A172 (cell line): ENCODE results near the gene P3H3. TPM values are rescaled to one million over a fixed set of nuclear protein-coding genes. Genes with fewer than 3 reads are reported as not detected.
"Not testable (repeated sequence)": the region's sequence is repeated elsewhere in the genome, so short reads cannot be mapped to it uniquely, and the experiment has no call there.

Source experiments
- DNase-seq: peaks from one replicate; pipeline ENCODE4 v3.0.0-alpha.2; 2015; ENCODE audit warnings: low spot score
- total RNA-seq: library from RNA; depleted of rRNA; stranded (reverse); fragments of >200 nt; shearing (Covaris generic); gene quantifications from 2 replicates; pipeline ENCODE4 v1.2.3, GENCODE V29; 2014; rRNA removed

Gene P3H3
- total RNA-seq, 1 experiment from 2014 or later, result 6.9 TPM

GRCh38 chr12:6888360-6888759 is 60.2 kb downstream of the P3H3 start:
- DNase-seq, result no peak

GRCh38 chr12:6888794-6889193 is 60.6 kb downstream of the P3H3 start:
- not testable (repeated sequence) for DNase-seq

Other genes starting within 250 kb of the P3H3 start
- 164 and 201 TPM in 2 replicates for gene CHD4, start 221.0 kb upstream of the P3H3 start, total RNA-seq
- 2.5 TPM in 2 replicates for gene LPAR5, start 192.4 kb upstream of the P3H3 start, total RNA-seq
- 0.65 TPM in 1 of 2 replicates, not detected in the other for gene ACRBP, start 181.0 kb upstream of the P3H3 start, total RNA-seq
- gene ING4, start 165.3 kb upstream of the P3H3 start, total RNA-seq, result 23.7 and 27.4 TPM in 2 replicates
- gene ZNF384, start 139.0 kb upstream of the P3H3 start, total RNA-seq, result 6.4 and 9.2 TPM in 2 replicates
- gene PIANP, start 127.6 kb upstream of the P3H3 start, total RNA-seq, result 0.24 and 2.3 TPM in 2 replicates
- gene COPS7A, start 104.4 kb upstream of the P3H3 start, total RNA-seq, result 40.7 and 45.7 TPM in 2 replicates
- gene MLF2, start 75.3 kb upstream of the P3H3 start, total RNA-seq, result 168 and 187 TPM in 2 replicates
- 86.8 and 166 TPM in 2 replicates for gene PTMS, start 62.0 kb upstream of the P3H3 start, total RNA-seq
- not detected in 2 replicates for gene LAG3, start 55.9 kb upstream of the P3H3 start, total RNA-seq
- gene CD4, start 38.9 kb upstream of the P3H3 start, total RNA-seq, result not detected in 2 replicates
- gene GPR162, start 6.6 kb upstream of the P3H3 start, total RNA-seq, result 5.3 and 12.3 TPM in 2 replicates
- 0.19 and 5.1 TPM in 2 replicates for gene GNB3, start 12.5 kb downstream of the P3H3 start, total RNA-seq
- 30.8 and 52.8 TPM in 2 replicates for gene CDCA3, start 22.9 kb downstream of the P3H3 start, total RNA-seq
- gene USP5, start 23.7 kb downstream of the P3H3 start, total RNA-seq, result 87.3 and 104 TPM in 2 replicates
- gene TPI1, start 39.1 kb downstream of the P3H3 start, total RNA-seq, result 675 and 790 TPM in 2 replicates
- 7.9 and 10.2 TPM in 2 replicates for gene SPSB2, start 44.9 kb downstream of the P3H3 start, total RNA-seq
- 8.3 and 14.4 TPM in 2 replicates for gene LRRC23, start 76.4 kb downstream of the P3H3 start, total RNA-seq
- 21.5 and 24.7 TPM in 2 replicates for gene ENO2, start 86.2 kb downstream of the P3H3 start, total RNA-seq
- gene ATN1, start 99.6 kb downstream of the P3H3 start, total RNA-seq, result 3.1 and 6.6 TPM in 2 replicates
- gene RNU7-1, start 115.4 kb downstream of the P3H3 start, total RNA-seq, result not detected in 2 replicates
- 1.8 TPM in 1 of 2 replicates, not detected in the other for gene C12orf57, start 115.6 kb downstream of the P3H3 start, total RNA-seq
- gene PTPN6, start 122.9 kb downstream of the P3H3 start, total RNA-seq, result 0.31 and 0.48 TPM in 2 replicates
- gene PHB2, start 142.3 kb downstream of the P3H3 start, total RNA-seq, result 172 and 183 TPM in 2 replicates
- gene EMG1, start 142.5 kb downstream of the P3H3 start, total RNA-seq, result 42.6 and 50.5 TPM in 2 replicates
- gene LPCAT3, start 190.1 kb downstream of the P3H3 start, total RNA-seq, result 9.2 and 14.7 TPM in 2 replicates
- gene C1S, start 232.3 kb downstream of the P3H3 start, total RNA-seq, result 20.3 and 39.8 TPM in 2 replicates